HG03558 (cell line): ENCODE measurements around the gene CD53.

Experiments
- ATAC-seq: cut with Tn5 transposase; IDR thresholded peaks from one replicate; pipeline ENCODE4 v1.9.1; 2021; ENCODE audit warnings: moderate number of reproducible peaks; ENCODE audit not compliant: unreplicated experiment; ENCODE audit errors: extremely low read depth

The CD53 gene

DNA sequence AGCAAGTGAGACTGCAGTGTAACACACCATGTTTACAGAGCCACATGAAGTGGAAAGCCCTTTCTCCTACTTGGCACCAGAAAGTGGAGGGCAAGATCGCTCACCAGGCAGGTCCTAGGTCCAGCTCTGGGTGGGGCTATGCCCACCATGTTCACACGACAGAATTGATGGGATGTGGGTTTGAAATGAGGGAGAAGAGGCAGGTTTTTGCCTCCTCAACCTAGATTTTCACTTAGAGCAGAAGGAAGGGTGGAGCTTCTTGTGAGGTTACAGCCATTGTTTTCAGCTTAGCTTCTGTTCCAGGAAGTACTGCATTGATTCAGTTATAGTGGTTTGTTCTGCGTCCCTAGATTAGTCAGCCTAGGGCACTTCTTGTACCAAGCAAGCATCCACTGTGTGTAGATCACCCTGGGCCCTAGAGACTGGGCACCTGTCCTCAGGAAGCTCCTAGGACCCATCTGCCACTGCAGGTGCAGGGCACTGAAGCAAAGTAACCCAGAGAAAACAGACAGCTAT, 2.3 kb downstream of the CD53 start:
- ATAC-seq: no peak

DNA sequence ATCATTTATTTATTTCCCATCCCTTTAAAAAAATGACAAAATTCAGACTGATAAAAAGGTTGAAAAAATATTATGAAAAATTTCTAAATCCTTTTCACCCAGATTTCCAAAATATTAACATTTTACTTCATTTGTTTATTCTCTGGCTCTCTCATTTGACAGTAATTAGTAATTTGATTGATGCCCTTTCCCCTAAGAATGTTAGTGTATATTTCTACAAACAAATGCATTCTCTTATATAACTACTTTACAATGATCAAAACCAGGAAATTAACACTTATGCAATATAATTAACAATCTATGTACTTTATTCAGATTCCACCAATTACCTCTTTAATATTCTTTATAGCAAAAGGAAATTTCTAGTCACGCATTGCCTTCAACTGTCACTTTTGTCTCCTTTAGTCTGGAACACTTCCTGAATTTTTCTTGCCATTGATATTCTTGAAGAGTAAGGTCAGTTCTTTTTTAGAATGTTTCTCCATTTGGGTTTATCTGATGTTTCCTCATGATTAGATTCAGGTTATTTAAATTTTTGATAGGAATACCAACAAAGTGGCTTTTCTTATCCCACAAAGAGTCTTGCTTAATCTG, 3.9 kb downstream of the CD53 start:
- ATAC-seq: no peak

DNA sequence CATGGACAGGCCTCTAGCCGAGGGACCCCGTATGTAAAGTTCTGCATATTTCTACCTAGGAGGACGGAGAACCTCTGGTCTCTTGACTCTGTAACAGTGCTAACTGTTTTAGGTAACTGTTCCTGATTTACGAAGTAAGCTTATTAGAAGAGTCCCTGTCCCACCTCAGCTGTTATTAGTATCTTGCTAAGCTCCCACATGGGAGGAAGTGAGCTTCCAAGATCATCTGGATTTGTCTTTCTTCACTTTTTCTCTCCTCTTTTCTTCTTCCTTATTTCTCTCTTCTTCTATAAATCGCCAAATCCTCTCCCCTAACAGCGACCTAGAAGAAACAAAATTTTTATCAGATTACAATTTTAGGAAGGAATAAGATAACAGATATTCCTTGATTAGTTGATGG, 4.4 kb downstream of the CD53 start:
- ATAC-seq: no peak

DNA sequence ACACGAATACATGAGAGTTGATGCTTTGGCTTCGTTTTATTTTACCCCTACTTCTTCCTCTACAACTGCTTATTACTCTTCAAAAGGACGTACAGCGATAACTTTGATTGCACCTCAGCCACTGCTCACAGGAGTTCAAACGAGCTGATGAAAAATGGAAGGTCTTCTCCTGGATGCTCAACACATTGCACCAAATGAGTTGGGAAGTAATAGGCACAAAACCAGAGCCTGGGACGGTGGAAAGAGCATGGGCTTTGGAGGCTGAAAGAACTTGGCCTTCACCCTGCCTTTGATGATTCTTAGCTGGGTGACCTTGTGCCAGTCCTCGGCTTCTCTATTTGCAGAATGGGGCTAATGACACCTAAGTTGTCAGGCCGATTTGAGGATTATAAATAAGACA, 4.8 kb downstream of the CD53 start:
- no peak for ATAC-seq

DNA sequence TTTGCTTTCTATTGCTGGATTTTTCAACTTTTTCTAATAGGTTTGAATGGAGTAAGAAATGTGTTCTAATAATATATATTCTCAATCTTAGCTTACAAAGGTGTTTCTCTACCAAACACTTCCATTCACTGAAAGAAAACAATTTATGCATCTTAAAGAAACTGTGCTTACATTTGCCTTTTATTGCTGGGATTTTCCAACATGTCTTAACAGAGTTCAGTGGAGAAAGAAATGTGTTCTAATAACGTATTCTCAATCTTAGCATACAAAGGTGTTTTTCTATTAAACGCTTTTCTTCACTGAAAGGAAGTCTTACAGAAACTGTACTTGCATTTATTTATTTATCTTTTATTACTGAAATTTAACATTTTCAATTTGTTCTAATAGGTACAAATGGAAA, 5.6 kb downstream of the CD53 start:
- ATAC-seq: no peak

DNA sequence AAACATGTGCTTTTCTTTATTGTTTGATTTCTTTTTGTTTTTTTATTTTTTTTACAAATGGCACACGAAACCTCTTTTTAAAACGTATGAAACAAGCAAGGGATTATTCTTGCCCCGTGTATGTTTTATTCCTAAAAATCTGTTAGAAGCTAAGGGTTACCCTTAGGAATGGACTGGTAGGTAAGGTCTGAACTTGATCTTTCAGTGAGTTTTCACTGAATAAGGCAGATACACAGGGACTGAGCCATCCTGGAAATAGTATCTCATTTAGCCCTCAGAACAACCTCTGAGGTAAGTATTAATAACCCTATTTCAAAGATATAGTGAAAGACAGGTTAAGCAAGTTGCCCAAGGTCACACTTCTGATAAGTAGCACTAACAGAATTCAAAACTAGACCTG, 6.0 kb downstream of the CD53 start:
- ATAC-seq: no peak

DNA sequence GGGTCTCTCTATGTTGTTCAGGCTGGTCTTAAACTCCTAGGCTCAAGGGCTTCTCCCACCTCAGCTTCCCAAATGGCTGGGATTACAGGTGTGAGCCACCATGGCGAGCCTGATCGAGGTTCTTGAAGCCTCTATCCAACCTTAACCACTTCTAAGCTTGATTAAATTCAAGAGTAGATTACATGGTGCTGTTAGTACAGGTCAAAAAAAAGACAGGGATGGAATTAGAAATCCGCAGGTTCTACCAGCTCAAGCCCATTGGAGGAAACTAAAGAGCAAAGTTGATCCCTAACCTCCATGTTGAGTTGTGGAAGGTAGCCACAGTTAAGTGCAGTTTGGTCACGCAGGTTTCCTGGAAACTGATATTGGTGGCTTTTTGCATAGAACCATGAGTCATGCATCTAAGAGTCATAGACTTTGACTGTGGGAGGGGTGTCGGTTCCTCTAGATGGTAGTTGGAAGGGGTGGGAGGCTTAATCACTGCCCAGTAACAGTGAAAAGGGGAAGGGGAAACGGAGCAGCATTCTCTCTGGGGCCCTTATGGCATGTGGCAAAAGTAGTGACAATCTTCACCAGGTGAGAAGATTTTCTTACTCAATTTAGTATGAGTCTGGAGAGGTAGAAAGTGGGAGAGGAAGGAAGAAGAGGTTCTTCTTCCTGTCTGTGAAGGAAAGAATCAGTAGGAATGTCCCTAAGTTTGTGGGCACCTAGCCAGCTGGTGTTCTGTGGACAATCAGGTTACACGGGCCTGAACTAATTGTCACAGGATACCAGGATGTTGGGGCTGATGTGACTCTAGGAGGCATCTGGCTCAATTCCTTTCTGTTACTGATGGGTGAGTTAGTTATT, 7.0 kb downstream of the CD53 start:
- no peak for ATAC-seq

DNA sequence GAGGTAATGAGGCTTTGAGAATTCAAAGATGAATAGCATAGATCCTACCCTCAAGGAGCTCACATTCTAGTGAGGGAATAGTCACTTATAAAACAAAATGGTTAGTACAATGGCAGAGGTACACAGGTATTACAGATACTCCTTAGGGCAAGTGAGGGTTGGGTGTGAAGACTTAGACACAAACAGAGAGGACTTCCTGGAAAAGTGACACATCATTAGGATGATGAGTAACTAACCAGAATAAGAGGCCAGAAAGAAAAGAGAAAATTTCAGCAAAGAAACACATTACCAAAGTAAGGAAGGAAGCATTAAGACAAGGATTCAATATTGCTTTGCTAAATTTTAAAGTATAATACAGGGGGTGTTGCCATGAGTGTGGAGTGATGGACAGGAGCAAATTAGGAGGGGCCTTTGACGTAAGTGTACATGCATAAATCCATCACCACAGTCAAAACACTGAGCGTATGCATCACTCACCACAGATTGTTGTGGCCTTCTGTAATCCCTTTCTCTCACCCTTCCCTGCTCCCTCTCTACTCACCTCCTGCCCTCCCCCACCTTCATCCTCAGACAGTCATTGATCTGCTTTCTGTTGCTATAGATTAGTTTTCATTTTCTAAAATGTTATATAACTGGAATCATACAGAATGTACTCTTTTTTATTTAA, 7.9 kb downstream of the CD53 start:
- no peak for ATAC-seq

DNA sequence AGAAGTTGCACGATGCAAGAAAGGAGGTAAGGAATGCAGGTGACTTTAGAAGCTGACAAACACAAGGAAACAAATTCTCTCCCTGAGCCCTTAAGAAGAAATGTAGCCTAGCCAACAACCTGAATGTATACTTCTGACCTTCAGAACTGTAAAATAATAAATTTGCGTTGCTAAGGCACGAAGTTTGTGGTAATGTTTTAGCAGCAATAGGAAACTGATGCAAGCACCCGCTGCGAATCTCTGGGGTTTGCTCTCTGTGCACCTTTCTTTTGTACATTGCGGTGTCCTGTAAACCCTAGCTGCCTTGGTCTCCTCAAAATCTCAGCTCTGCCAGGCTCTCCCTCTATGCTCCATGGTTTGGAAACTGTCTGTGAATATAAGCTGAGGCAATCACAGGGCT, 15.1 kb downstream of the CD53 start:
- ATAC-seq: no peak

DNA sequence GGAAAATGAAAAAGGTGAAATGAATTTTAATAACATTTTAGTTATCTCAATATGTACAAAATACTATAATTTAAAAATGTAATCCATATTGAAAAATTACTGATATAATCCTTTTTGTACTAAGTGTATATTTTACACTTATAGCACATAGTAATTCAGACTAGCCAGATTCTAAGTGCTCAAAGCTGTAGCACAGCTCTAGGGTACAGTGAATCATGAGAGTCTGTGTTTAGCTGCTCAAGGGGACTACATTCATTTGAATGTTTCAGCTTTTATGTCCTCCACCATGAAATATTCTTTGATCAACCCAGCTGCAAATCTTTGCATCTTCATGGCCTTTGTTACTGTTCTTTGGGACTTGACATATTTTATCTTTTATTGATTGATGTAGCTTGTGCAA, 15.7 kb downstream of the CD53 start:
- no peak for ATAC-seq

DNA sequence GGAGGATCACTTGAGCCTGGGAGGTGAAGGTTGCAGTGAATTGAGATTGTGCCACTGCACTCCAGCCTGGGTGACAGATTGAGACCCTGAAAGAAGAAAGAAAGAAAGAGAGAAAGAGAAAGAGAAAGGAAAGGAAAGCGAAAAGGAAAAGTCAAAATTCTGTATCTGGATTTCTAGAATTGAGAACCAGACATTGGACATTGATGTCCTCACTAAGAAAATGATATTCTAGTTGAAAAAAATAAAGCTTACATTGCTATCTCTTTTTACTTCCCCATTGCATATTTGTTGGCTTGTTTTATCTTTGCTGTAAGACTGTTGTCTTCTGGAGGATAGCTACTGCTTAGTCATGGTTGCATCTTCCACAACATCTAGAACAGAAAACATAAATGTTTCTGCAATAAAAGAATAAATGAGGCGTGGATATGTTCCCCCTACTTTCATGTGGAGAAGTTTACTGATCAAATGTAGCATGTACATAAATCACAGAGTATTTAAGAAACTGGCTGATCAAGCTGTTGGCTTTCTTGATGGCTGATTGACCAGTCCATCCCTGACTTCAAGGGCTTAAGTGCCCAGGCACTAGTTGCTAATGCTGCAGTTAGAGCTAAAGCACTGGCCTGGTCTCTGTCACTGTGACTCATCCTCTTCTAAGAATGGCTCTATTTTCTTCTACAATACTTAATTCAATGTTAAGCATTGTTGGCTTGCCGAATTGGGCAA, 17.7 kb downstream of the CD53 start:
- no peak for ATAC-seq

DNA sequence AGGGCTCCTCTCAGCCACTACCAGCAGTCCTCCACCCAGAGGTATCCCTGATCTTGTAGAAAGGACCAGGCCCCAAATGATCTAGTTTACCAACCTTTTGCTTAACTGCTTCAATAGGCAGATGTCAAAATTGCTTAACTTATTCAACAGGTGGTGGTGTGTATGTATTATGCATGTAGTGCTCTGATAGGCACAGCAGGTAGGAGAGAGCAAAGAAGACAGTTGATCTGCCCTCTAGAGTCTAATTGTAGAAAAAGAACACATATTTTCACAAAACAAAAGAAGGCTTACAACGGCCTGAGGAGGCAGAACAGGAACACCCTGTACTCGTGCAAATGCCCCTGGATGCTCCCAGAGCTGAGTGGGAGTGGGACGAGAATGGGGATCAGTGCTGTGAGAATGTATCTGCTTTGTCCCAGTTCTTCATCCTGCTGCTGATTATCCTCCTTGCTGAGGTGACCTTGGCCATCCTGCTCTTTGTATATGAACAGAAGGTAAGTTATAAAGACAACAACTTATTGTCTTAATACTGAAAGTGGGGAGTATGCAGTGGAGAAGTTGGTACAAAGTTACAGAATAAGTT, 21.1 kb downstream of the CD53 start:
- ATAC-seq: no peak

DNA sequence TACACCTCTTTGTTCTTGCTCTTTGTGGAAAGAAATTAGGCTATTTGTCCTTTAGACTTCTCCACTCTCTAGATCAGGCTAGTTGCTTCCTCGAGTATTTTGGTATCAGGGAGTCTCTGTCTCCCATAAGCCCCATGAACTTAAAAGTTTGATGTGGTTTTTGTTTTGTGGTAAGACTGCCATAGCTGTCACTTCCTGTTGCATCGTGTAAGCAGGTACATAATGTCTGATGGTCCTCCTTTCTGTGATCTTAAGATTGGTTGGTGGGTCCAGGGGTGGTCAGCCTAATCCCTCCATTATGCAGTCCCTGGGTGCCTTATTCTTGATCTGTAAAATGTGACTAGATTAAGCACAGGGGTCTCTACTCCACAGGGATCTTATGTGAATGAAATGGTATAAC, 23.1 kb downstream of the CD53 start:
- no peak for ATAC-seq

DNA sequence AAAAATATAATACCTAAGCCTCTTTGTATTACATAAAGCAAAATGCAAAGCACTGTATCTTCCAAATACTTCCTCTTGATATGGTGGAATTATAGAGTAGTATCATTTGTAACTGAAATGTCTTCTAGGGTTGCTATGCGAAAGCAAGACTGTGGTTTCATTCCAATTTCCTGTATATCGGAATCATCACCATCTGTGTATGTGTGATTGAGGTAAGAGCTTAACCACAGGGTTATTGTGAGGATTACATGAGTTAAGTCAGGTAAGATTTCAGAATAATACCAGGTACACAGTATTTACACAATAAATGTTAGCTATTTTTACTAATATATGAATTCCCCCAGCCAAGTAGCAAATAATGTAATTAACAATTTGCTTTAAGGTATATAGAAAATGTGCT, 24.7 kb downstream of the CD53 start:
- ATAC-seq: no peak

DNA sequence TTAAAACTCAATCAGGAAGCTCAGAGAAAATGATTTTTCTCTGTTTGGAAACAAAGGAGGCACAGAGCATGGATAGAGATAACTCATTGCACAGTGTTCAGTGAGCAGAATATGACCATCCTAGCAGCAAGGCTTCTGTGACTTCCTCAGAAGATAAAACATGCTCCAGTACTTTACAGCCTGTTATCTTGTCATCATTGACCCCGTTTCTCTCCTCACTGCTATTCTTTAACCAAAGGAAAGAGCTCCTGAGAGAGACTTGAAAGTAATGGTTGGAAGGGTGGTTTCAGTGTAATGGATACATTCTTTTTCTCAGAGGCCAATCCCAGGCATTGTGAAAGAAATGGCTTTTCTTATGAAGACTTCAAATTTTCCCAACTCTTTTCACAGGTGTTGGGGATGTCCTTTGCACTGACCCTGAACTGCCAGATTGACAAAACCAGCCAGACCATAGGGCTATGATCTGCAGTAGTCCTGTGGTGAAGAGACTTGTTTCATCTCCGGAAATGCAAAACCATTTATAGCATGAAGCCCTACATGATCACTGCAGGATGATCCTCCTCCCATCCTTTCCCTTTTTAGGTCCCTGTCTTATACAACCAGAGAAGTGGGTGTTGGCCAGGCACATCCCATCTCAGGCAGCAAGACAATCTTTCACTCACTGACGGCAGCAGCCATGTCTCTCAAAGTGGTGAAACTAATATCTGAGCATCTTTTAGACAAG, 25.9 kb downstream of the CD53 start:
- ATAC-seq: no peak

DNA sequence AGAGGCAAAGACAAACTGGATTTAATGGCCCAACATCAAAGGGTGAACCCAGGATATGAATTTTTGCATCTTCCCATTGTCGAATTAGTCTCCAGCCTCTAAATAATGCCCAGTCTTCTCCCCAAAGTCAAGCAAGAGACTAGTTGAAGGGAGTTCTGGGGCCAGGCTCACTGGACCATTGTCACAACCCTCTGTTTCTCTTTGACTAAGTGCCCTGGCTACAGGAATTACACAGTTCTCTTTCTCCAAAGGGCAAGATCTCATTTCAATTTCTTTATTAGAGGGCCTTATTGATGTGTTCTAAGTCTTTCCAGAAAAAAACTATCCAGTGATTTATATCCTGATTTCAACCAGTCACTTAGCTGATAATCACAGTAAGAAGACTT, 26.5 kb downstream of the CD53 start:
- no peak for ATAC-seq

DNA sequence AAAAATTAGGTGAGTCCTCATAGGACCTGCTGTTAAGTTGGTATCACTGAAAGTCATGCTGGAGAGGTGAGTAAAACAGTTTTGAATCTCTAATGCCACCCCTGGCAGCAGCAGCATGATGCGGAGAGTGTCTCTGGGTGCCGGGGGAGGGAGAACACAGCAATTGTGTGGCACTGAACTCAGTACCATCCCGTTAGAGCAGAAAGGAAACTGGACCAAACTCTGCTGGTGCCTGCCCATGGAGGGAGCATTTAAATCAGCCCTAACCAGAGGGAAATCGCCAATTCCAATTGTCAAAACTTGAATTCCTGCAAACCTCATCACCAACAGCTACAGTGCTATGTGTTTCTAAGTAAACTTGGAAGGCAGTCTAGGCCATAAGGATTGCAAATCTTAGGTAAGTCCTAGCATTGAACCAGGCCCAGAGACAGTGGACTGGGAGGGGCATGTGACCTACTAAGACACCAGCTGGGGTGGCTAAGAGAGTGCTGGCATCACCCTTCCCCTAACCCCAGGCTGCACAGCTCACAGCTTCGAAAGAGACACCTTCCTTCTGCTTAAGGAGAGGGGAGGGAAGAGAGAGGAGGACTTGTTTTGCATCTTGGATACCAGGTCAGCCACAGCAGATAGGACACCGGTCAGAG, 30.0 kb downstream of the CD53 start:
- ATAC-seq: no peak

DNA sequence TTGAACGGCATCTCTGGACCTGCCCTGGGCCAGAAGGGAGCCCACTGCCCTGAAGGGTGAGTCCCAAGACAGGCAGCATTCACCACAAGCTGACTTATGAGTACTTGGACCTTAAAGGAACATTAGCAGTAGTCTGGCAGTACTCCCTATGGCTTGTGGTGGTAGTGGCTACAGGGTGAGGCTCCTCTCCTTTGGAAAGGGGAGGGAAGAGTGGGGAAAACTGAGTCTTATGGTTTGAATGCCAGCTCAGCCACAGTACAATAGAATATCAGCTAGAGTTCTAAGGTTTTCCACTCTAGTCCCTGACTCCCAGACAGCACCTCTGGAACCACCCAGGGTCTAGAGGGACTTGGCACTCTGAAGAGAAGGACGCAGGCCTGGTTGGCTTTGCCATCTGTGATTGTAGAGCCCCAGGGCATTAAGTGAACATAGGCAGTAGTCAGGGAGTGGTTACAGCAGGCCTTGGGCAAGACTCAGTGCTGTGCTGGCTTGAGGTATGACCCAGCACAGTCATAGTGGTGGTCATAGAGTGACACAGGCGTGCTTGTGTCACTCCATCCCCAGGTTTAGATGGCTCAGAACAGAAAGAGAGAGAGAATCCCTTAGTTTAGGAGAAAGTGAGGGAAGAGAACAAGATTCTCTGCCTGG, 31.0 kb downstream of the CD53 start:
- ATAC-seq: no peak

DNA sequence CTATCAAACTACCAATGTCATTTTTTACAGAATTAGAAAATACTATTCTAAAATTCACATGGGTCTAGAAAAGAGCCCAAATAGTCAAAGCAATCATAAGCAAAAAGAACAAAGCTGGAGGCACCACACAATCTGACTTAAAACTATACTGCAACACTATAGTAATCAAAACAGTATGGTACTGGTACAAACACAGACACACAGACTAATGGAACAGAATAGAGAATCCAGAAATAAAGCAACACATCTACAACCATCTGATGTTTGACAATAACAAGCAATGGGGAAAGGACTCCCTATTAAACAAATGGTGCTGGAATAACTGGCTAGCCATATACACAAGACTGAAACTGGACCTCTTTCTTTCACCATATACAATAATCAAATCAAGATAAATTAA, 39.8 kb downstream of the CD53 start:
- no peak for ATAC-seq
